Motor neuron (in vitro differentiated cells): ENCODE data around the gene AUTS2. TPM values are rescaled to one million over a fixed set of nuclear protein-coding genes. Genes with fewer than 3 reads are reported as not detected.

Experiments used
- ATAC-seq, 8 experiments: fragments of 200-7000 bp; cut with Tn5 transposase; replicated peaks in 6 of 8; 2 replicates each; pipeline ENCODE4 v1.8.0; 2021; ENCODE audit warnings: mild to moderate bottlenecking in 8 of 8, moderate library complexity in 8 of 8
- H3K27ac ChIP-seq, 2 donors: fragments of 250-450 bp; sonication (Bioruptor Pico); 2 replicates each; pipeline ENCODE4 v1.9.0; 2021; ENCODE audit warnings: antibody characterized with exemption in 2 of 2, mild to moderate bottlenecking in 2 of 2, moderate library complexity in 1 of 2
- H3K4me1 ChIP-seq, 2 donors: fragments of 250-450 bp; sonication (Bioruptor Pico); replicated peaks in 1 of 2; 2 replicates each; pipeline ENCODE4 v1.6.1; 2021; ENCODE audit warnings: antibody characterized with exemption in 2 of 2, mild to moderate bottlenecking in 2 of 2, moderate library complexity in 1 of 2
- H3K4me3 ChIP-seq, 5 donors: fragments of 250-450 bp; sonication (Bioruptor Pico); 2 replicates each; pipeline ENCODE4 v1.9.0; 2021; ENCODE audit warnings: antibody characterized with exemption in 5 of 5, mild to moderate bottlenecking in 5 of 5, moderate library complexity in 4 of 5
- WGBS, 10 experiments: fragments of 450-650 bp; shearing (Covaris generic); methylation state at CpG; one replicate each; pipeline ENCODE4 v1.0.0; 2022; 5-methylcytosine and 5-hydroxymethylcytosine counted together
- in situ Hi-C, 9 experiments: fragments of 400-800 bp; cut with MboI; loops; one replicate each; pipeline ENCODE4 v1.15.0; 2021; ENCODE audit warnings: low sequenced_read_pairs in 9 of 9, low pct_unique_long_range_greater_than_20kb in 2 of 9; ENCODE audit not compliant: unreplicated experiment in 9 of 9
- total RNA-seq, 8 experiments: library from RNA; unstranded; fragments of 300-600 nt; gene quantifications; 2 replicates each; pipeline versions ENCODE4 v1.2.3 to v1.2.4, GENCODE V29; 2022

The AUTS2 gene
- total RNA-seq, 8 experiments from 2014 or later, result 0.49 to 68.6 (median 32.2) TPM

DNA sequence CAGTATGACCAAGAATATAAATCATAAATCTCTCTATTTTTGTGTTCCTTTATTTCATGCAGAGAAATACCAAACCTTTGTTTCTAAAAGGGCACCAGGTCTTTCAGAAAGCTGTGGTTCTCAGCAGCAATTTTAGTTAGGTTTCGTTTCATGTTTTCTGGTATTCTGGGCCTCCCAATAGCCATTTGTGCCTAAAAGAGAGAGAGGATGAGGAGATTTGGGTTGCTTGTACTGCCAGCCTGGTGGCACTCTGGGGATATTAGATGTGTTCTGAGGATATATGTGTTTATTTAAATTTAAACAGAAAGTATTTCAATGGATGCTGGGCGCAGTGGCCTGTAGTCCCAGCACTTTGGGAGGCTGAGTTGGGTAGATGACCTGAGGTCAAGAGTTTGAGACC is 471.7 kb downstream of the AUTS2 start:
- no peak overlapping the region for H3K27ac ChIP-seq
- H3K4me3 ChIP-seq, result no peak overlapping the region
- peaks cover 15 to 53% of the 10 kb centered on the region in 2 donors for H3K4me1 ChIP-seq
- no peak for ATAC-seq
- in situ Hi-C loops, result no loop called here
- 50 to 100% (median 96%) methylated on average over 1 to 2 of the region's 2 CpGs; no CpG with 5 or more reads in 2 of the 10 experiments for WGBS, 10 experiments

- H3K4me1 ChIP-seq, result peaks cover 16 to 53% of the 10 kb centered on the region in 2 donors
- in situ Hi-C loops, result no loop called here
- no peak overlapping the region for H3K4me3 ChIP-seq
- H3K27ac ChIP-seq, result peak overlapping the region; percentile 8 to 13
- ATAC-seq, result peak in 5 of 8 experiments; percentile 13 to 40 (median 25)
- WGBS, 10 experiments, result 30 to 100% (median 63%) methylated on average over 1 to 7 of the region's 7 CpGs
Measured at GRCh38 chr7:70071766-70072165, 473.5 kb downstream of the AUTS2 start.

GRCh38 chr7:70072220-70072619 is 473.9 kb downstream of the AUTS2 start:
- Histone ChIP-seq H3K4me3 (no peak overlapping the region), H3K27ac (peak overlapping the region in 1 of 2 donors; percentile 13), H3K4me1 (peaks cover 18 to 53% of the 10 kb centered on the region in 2 donors)
- WGBS, 10 experiments, result 0 to 54% (median 0%) methylated on average over 1 to 2 of the region's 2 CpGs; no CpG with 5 or more reads in 3 of the 10 experiments
- peak in 6 of 8 experiments; percentile 55 to 96 (median 95) for ATAC-seq
- in situ Hi-C loops, result no loop called here

- 33 to 100% (median 82%) methylated on average over 1 of the region's 1 CpG; no CpG with 5 or more reads in 2 of the 10 experiments for WGBS, 10 experiments
- Histone ChIP-seq H3K4me3 (no peak overlapping the region), H3K27ac (no peak overlapping the region), H3K4me1 (peaks cover 15 to 32% of the 10 kb centered on the region in 2 donors)
- in situ Hi-C loops, result no loop called here
- no peak for ATAC-seq
Measured at GRCh38 chr7:70076325-70076724, 478.1 kb downstream of the AUTS2 start.

DNA sequence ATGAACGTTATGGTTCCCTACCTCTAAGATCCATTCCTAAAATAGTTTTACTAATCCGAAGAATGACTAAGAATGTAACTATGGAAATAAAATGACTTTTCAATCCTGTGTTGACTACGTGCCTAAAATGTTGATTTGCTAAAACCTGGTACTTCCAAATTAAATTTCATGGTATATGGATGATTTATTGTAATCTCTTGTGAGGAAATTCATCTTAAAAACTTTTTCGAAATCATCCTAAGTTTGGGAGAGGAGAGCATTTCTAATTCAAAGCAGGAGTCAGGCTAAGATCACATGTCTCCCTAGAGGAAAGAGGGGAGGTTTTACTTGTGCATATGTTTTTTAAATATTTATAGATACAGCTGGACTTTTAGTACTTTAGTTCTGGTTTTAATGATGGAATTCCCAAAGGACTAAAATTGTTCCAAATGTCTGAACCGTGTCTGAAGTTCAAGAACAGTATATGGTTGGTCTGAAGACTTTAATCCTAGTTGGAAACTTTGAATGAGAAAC is 483.9 kb downstream of the AUTS2 start:
- peak in 1 of 8 experiments; percentile 79 for ATAC-seq
- H3K4me1 ChIP-seq, result no peaks in the 10 kb centered on the region
- H3K4me3 ChIP-seq, result no peak overlapping the region
- no peak overlapping the region for H3K27ac ChIP-seq
- in situ Hi-C loops, result no loop called here
- WGBS, 10 experiments, result 0 to 100% (median 91%) methylated on average over 1 to 5 of the region's 5 CpGs

GRCh38 chr7:70091362-70091761 is 493.1 kb downstream of the AUTS2 start:
- 40 to 100% (median 97%) methylated on average over 1 to 2 of the region's 2 CpGs; no CpG with 5 or more reads in 2 of the 10 experiments for WGBS, 10 experiments
- no peak for ATAC-seq
- in situ Hi-C loops, result no loop called here

GRCh38 chr7:70092314-70093204 is 494.3 kb downstream of the AUTS2 start:
- WGBS, 10 experiments, result 16 to 90% (median 52%) methylated on average over 2 to 11 of the region's 12 CpGs; no CpG with 5 or more reads in 1 of the 10 experiments
- Histone ChIP-seq H3K27ac (peak overlapping the region; percentile 55 to 62), H3K4me3 (peak overlapping the region in 1 of 5 donors; percentile 3), H3K4me1 (peaks cover 31 to 58% of the 10 kb centered on the region in 2 donors)
- in situ Hi-C loops, result no loop called here
- peak in 6 of 8 experiments; percentile 66 to 76 (median 71) for ATAC-seq

More at GRCh38 chr7:70091362-70091761, 493.1 kb downstream of the AUTS2 start:
- Histone ChIP-seq H3K4me3 (no peak overlapping the region), H3K4me1 (peaks cover 27 to 47% of the 10 kb centered on the region in 2 donors), H3K27ac (no peak overlapping the region)

- ATAC-seq, result peak in 5 of 8 experiments; percentile 52 to 66 (median 59)
- in situ Hi-C loops, result no loop called here
- WGBS, 10 experiments, result 8 to 100% (median 60%) methylated on average over 1 to 4 of the region's 4 CpGs; no CpG with 5 or more reads in 1 of the 10 experiments
- peak overlapping the region; percentile 55 to 62 for H3K27ac ChIP-seq
- H3K4me3 ChIP-seq, result no peak overlapping the region
- H3K4me1 ChIP-seq, result peaks cover 38 to 66% of the 10 kb centered on the region in 2 donors
Measured at GRCh38 chr7:70093205-70093904, 495.1 kb downstream of the AUTS2 start.

DNA sequence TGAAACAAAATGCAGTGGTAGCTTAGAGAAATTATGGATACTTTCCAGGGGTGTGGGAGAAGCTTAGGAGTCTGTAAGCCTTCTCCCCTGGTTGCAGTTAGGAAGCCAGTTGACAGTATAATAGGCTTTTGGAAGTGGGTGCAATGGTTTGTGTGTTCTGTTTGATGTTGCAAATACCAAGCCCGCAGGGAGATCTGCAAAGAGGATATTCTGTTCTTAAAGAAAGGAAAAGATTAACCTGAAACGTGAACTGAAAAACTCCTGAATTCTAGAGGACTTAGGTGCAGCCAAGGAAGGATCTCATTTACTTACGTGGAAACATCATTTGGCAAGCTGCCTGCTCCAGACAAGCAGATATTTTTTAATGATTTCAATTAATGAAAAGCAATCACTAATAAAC is 496.6 kb downstream of the AUTS2 start:
- Histone ChIP-seq H3K4me3 (no peak overlapping the region), H3K4me1 (peaks cover 44 to 70% of the 10 kb centered on the region in 2 donors), H3K27ac (no peak overlapping the region)
- ATAC-seq, result peak in 1 of 8 experiments; percentile 42
- in situ Hi-C loops, result no loop called here
- 27 to 100% (median 65%) methylated on average over 1 to 3 of the region's 3 CpGs for WGBS, 10 experiments

- WGBS, 10 experiments, result 64 to 83% (median 74%) methylated on average over 1 to 2 of the region's 2 CpGs; no CpG with 5 or more reads in 4 of the 10 experiments
- no peak overlapping the region for H3K4me3 ChIP-seq
- ATAC-seq, result peak in 5 of 8 experiments; percentile 27 to 63 (median 51)
- in situ Hi-C loops, result no loop called here
- H3K4me1 ChIP-seq, result peaks cover 38 to 56% of the 10 kb centered on the region in 2 donors
- no peak overlapping the region for H3K27ac ChIP-seq
Measured at GRCh38 chr7:70097645-70098044, 499.4 kb downstream of the AUTS2 start.

GRCh38 chr7:70098133-70098561 is 499.9 kb downstream of the AUTS2 start:
- 47 to 88% (median 66%) methylated on average over 1 to 3 of the region's 3 CpGs for WGBS, 10 experiments
- no peak overlapping the region for H3K4me3 ChIP-seq
- ATAC-seq, result peak in 5 of 8 experiments; percentile 32 to 65 (median 47)
- in situ Hi-C loops, result no loop called here
- H3K27ac ChIP-seq, result no peak overlapping the region
- H3K4me1 ChIP-seq, result peaks cover 33 to 51% of the 10 kb centered on the region in 2 donors

- no peak overlapping the region for H3K4me3 ChIP-seq
- peaks cover 26 to 41% of the 10 kb centered on the region in 2 donors for H3K4me1 ChIP-seq
- in situ Hi-C loops, result no loop called here
- ATAC-seq, result no peak
- H3K27ac ChIP-seq, result no peak overlapping the region
- 26 to 100% (median 87%) methylated on average over 1 to 7 of the region's 7 CpGs for WGBS, 10 experiments
Measured at GRCh38 chr7:70098905-70099672, 500.8 kb downstream of the AUTS2 start.
